Endothelial cell of umbilical vein (primary cell): Measurements from ENCODE around the gene OTOS. TPM values are rescaled to one million over a fixed set of nuclear protein-coding genes. Genes with fewer than 3 reads are reported as not detected.

ENCODE experiments used
- polyA plus RNA-seq, 4 experiments: library from polyadenylated mRNA; depleted of rRNA in 3 of 4; stranded (reverse) in 3 of 4; unstranded in 1 of 4; fragments of >200 nt; gene quantifications; 2 replicates each; pipeline versions ENCODE4 v1.2.1 to v1.2.3, GENCODE V29; 2011 to 2012; ENCODE audit warnings: missing spikeins in 1 of 4
- total RNA-seq: library from RNA; stranded (reverse); gene quantifications from 2 replicates; pipeline ENCODE4 v1.2.3, GENCODE V29; 2021

OTOS gene
- total and polyA plus RNA-seq, 2 donors (not counting 3 experiments of a cell fraction or from before 2014, with no cell fraction given): not detected

Other genes with a start within 250 kb of the OTOS start
- 119 and 120 TPM in 2 replicates for gene NDUFA10, start 115.3 kb downstream of the OTOS start, total RNA-seq
- gene NDUFA10, start 115.3 kb downstream of the OTOS start, polyA plus RNA-seq: 111 and 119 TPM in 2 replicates
- not detected in 2 replicates for gene OR6B2, start 110.2 kb downstream of the OTOS start, total RNA-seq
- not detected in 2 replicates for gene OR6B2, start 110.2 kb downstream of the OTOS start, polyA plus RNA-seq
- not detected in 2 replicates for gene OR6B3, start 87.1 kb downstream of the OTOS start, total RNA-seq
- not detected in 2 replicates for gene OR6B3, start 87.1 kb downstream of the OTOS start, polyA plus RNA-seq
- gene COPS9, start 4.4 kb downstream of the OTOS start, total RNA-seq: 189 and 196 TPM in 2 replicates
- gene COPS9, start 4.4 kb downstream of the OTOS start, polyA plus RNA-seq: 361 and 398 TPM in 2 replicates